Keratinocyte (primary cell): ENCODE measurements around the gene CCDC3. TPM values are rescaled to one million over a fixed set of nuclear protein-coding genes. Genes with fewer than 3 reads are reported as not detected.

Experiments
- DNase-seq: peaks from one replicate; pipeline ENCODE4 v3.0.0-alpha.2; 2011; ENCODE audit warnings: low read depth, missing footprints, low spot score
- FAIRE-seq: peaks from 2 replicates; lab custom pipeline; 2011; peaks lifted over from hg19 to GRCh38; lab: Jason Lieb, UNC
- H2AFZ ChIP-seq: 2 replicates; pipeline ENCODE4 v1.6.0; 2012; ENCODE audit warnings: low read length, control low read depth, inconsistent platforms; ENCODE audit not compliant: control insufficient read depth
- H3K27ac ChIP-seq: 2 replicates; pipeline ENCODE4 v1.5.1; 2011; ENCODE audit warnings: low read length; ENCODE audit not compliant: control insufficient read depth, insufficient read depth
- H3K27me3 ChIP-seq: 3 replicates; pipeline ENCODE4 v1.6.0; 2011; ENCODE audit warnings: low read length; ENCODE audit not compliant: control insufficient read depth, insufficient read depth; ENCODE audit errors: extremely low read depth
- H3K36me3 ChIP-seq, 2 experiments: 2 replicates in 1 of 2; 3 replicates in 1 of 2; pipeline ENCODE4 v1.5.1; 2011; ENCODE audit warnings: low read length in 2 of 2, mild to moderate bottlenecking in 1 of 2; ENCODE audit not compliant: control insufficient read depth in 2 of 2, insufficient read depth in 2 of 2; ENCODE audit errors: extremely low read depth in 1 of 2
- H3K4me1 ChIP-seq: 3 replicates; pipeline ENCODE4 v1.5.1; 2011; ENCODE audit warnings: low read length; ENCODE audit not compliant: control insufficient read depth, insufficient read depth; ENCODE audit errors: extremely low read depth
- H3K4me2 ChIP-seq: 3 replicates; pipeline ENCODE4 v1.6.0; 2011; ENCODE audit warnings: low read depth, low read length; ENCODE audit not compliant: control insufficient read depth, insufficient read depth; ENCODE audit errors: extremely low read depth
- H3K4me3 ChIP-seq, 3 experiments: fragments of 200-600 bp in 1 of 3; sonication (generic) in 1 of 3; 2 replicates in 2 of 3; 3 replicates in 1 of 3; pipeline ENCODE4 v1.5.1; 2011 to 2016; ENCODE audit warnings: low read length in 3 of 3, mild to moderate bottlenecking in 3 of 3, control low read depth in 2 of 3, inconsistent platforms in 1 of 3, low read depth in 1 of 3, mixed read lengths in 1 of 3, mixed run types in 1 of 3, moderate library complexity in 1 of 3; ENCODE audit not compliant: control insufficient read depth in 2 of 3, insufficient read depth in 2 of 3; ENCODE audit errors: extremely low read depth in 1 of 3
- H3K79me2 ChIP-seq: 2 replicates; pipeline ENCODE4 v1.6.0; 2012; ENCODE audit warnings: low read length; ENCODE audit not compliant: control insufficient read depth, insufficient read depth
- H3K9ac ChIP-seq: 3 replicates; pipeline ENCODE4 v1.6.0; 2011; ENCODE audit warnings: low read length; ENCODE audit not compliant: control insufficient read depth, insufficient read depth; ENCODE audit errors: extremely low read depth
- H3K9me1 ChIP-seq: 3 replicates; pipeline ENCODE4 v1.6.0; 2011; ENCODE audit warnings: low read length; ENCODE audit not compliant: control insufficient read depth, insufficient read depth; ENCODE audit errors: extremely low read depth
- H3K9me3 ChIP-seq: 2 replicates; pipeline ENCODE4 v1.5.1; 2012; ENCODE audit warnings: low read depth, low read length; ENCODE audit not compliant: control insufficient read depth
- H4K20me1 ChIP-seq: 3 replicates; pipeline ENCODE4 v1.6.0; 2011; ENCODE audit warnings: low read length; ENCODE audit not compliant: control insufficient read depth, insufficient read depth; ENCODE audit errors: extremely low read depth
- CTCF ChIP-seq, 3 experiments: IDR thresholded peaks in 1 of 3; conservative IDR thresholded peaks in 1 of 3; optimal IDR thresholded peaks in 1 of 3; 2 replicates in 2 of 3; 3 replicates in 1 of 3; pipeline versions ENCODE3 to v1.5.1; 2011; ENCODE audit warnings: low read length in 3 of 3, mild to moderate bottlenecking in 3 of 3, moderate library complexity in 2 of 3, control low read depth in 1 of 3, inconsistent platforms in 1 of 3; ENCODE audit not compliant: insufficient read depth in 2 of 3; ENCODE audit errors: extremely low read depth in 1 of 3
- EZH2 ChIP-seq: IDR thresholded peaks from one replicate; pipeline ENCODE4 v1.6.1; 2012; ENCODE audit warnings: inconsistent platforms, mild to moderate bottlenecking, low read length, moderate library complexity
- dilution Hi-C: fragments of 300-500 bp; cut with MboI; formaldehyde crosslinking; loops from one replicate; pipeline ENCODE4 v1.7.0; 2020; ENCODE audit warnings: low sequenced_read_pairs; ENCODE audit not compliant: extremely low pct_ligation_motif_present
- polyA plus RNA-seq, 5 experiments: library from polyadenylated mRNA; depleted of rRNA in 3 of 5; stranded (reverse) in 3 of 5; stranded (forward) in 1 of 5; unstranded in 1 of 5; fragments of >200 nt; gene quantifications; 1 replicate in 1 of 5; 2 replicates in 3 of 5; 3 replicates in 1 of 5; pipeline versions ENCODE4 v1.2.1 to v1.2.3, GENCODE V29; 2011 to 2012; ENCODE audit warnings: missing spikeins in 2 of 5, low read depth in 1 of 5, low replicate concordance in 1 of 5

Gene CCDC3
- polyA plus RNA-seq, 1 donor (not counting 4 experiments of a cell fraction or from before 2014, with no cell fraction given): 0.39 TPM

GRCh38 chr10:12921163-12921562, 80.3 kb downstream of the CCDC3 start:
- FAIRE-seq (no peak), DNase-seq (no peak)
- H3K4me2 ChIP-seq: no peak overlapping the region
- no peaks in the 10 kb centered on the region for H3K9me1 ChIP-seq
- no peak overlapping the region for H2AFZ ChIP-seq
- no peaks in the 10 kb centered on the region for H3K4me1 ChIP-seq
- no peaks in the 10 kb centered on the region for H3K36me3 ChIP-seq
- no peak for TF ChIP-seq CTCF (optimal IDR thresholded peaks at IDR 0.05 in 1 of 3, IDR thresholded peaks at IDR 0.05 in 1 of 3, conservative IDR thresholded peaks at IDR 0.05 in 1 of 3; ENCODE audit: extremely low read depth in 1 of 3, insufficient read depth in 2 of 3, low read length in 3 of 3)
- H3K79me2 ChIP-seq: no peaks in the 10 kb centered on the region
- H3K9me3 ChIP-seq: no peaks in the 10 kb centered on the region
- H3K27ac ChIP-seq: no peak overlapping the region
- no peak overlapping the region for H3K9ac ChIP-seq
- dilution Hi-C loops: no loop called here
- no peak overlapping the region for H3K4me3 ChIP-seq
- no peaks in the 10 kb centered on the region for H4K20me1 ChIP-seq
- H3K27me3 ChIP-seq: no peaks in the 10 kb centered on the region

GRCh38 chr10:12919574-12919973, 81.9 kb downstream of the CCDC3 start:
- Histone ChIP-seq H3K9me3 (no peaks in the 10 kb centered on the region), H4K20me1 (no peaks in the 10 kb centered on the region), H3K79me2 (no peaks in the 10 kb centered on the region), H3K4me1 (no peaks in the 10 kb centered on the region), H3K36me3 (no peaks in the 10 kb centered on the region), H3K4me3 (no peak overlapping the region), H2AFZ (no peak overlapping the region), H3K9ac (no peak overlapping the region), H3K27ac (no peak overlapping the region), H3K27me3 (no peaks in the 10 kb centered on the region), H3K4me2 (no peak overlapping the region), H3K9me1 (no peaks in the 10 kb centered on the region)
- no peak for DNase-seq
- dilution Hi-C loops: no loop called here
- no peak for TF ChIP-seq CTCF (optimal IDR thresholded peaks at IDR 0.05 in 1 of 3, IDR thresholded peaks at IDR 0.05 in 1 of 3, conservative IDR thresholded peaks at IDR 0.05 in 1 of 3; ENCODE audit: extremely low read depth in 1 of 3, insufficient read depth in 2 of 3, low read length in 3 of 3)
- no peak for TF ChIP-seq EZH2
- FAIRE-seq: no peak
